Osteoblast (primary cell): ENCODE data around the gene DACH1. TPM values are rescaled to one million over a fixed set of nuclear protein-coding genes. Genes with fewer than 3 reads are reported as not detected.

Source experiments
- DNase-seq: peaks from one replicate; pipeline ENCODE4 v3.0.0; 2011; ENCODE audit warnings: low spot score, mixed read lengths; ENCODE audit not compliant: insufficient read length; ENCODE audit errors: missing footprints
- H2AFZ ChIP-seq: 2 replicates; pipeline ENCODE4 v1.6.0; 2011; ENCODE audit warnings: mild to moderate bottlenecking, low read length
- H3K27ac ChIP-seq: 2 replicates; pipeline ENCODE4 v1.5.1; 2011; ENCODE audit warnings: mild to moderate bottlenecking, low read depth, low read length, moderate library complexity
- H3K27me3 ChIP-seq: 2 replicates; pipeline ENCODE4 v1.6.0; 2012; ENCODE audit warnings: mild to moderate bottlenecking, control low read depth, inconsistent platforms, low read length, moderate library complexity; ENCODE audit not compliant: insufficient read depth
- H3K36me3 ChIP-seq: 2 replicates; pipeline ENCODE4 v1.5.1; 2011; ENCODE audit warnings: mild to moderate bottlenecking, low read length, control low read depth, moderate library complexity; ENCODE audit not compliant: insufficient read depth
- H3K4me1 ChIP-seq: 2 replicates; pipeline ENCODE4 v1.5.1; 2011; ENCODE audit warnings: mild to moderate bottlenecking, low read length, control low read depth, moderate library complexity; ENCODE audit not compliant: insufficient read depth
- H3K4me2 ChIP-seq: 2 replicates; pipeline ENCODE4 v1.6.0; 2011; ENCODE audit warnings: mild to moderate bottlenecking, low read length; ENCODE audit not compliant: insufficient read depth
- H3K4me3 ChIP-seq: fragments of 200-600 bp; sonication (generic); 3 replicates; pipeline ENCODE4 v1.5.1; 2012; ENCODE audit warnings: mild to moderate bottlenecking, low read length, inconsistent platforms; ENCODE audit not compliant: insufficient read depth
- H3K79me2 ChIP-seq: 2 replicates; pipeline ENCODE4 v1.6.0; 2012; ENCODE audit warnings: mild to moderate bottlenecking, low read length, control low read depth, inconsistent platforms; ENCODE audit not compliant: insufficient read depth
- H3K9me3 ChIP-seq: 2 replicates; pipeline ENCODE4 v1.5.1; 2011; ENCODE audit warnings: low read depth, low read length, control low read depth
- H4K20me1 ChIP-seq: 2 replicates; pipeline ENCODE4 v1.6.0; 2012; ENCODE audit warnings: mild to moderate bottlenecking, low read length, control low read depth; ENCODE audit not compliant: insufficient read depth
- total RNA-seq: library from RNA; depleted of rRNA; stranded (reverse); fragments of >200 nt; gene quantifications from 2 replicates; pipeline ENCODE4 v1.2.3, GENCODE V29; 2012
- TF ChIP-seq, protein P1 (sequence below): IDR thresholded peaks from 2 replicates; pipeline ENCODE4 v1.5.1; 2011; ENCODE audit warnings: mild to moderate bottlenecking, low read depth, low read length, moderate library complexity; ENCODE audit errors: extremely low read depth

Gene DACH1
- total RNA-seq, 1 donor, result not detected

- Histone ChIP-seq H3K4me2 (no peak overlapping the region), H3K4me3 (no peak overlapping the region), H3K27ac (no peak overlapping the region), H3K27me3 (no peaks in the 10 kb centered on the region), H4K20me1 (no peaks in the 10 kb centered on the region), H3K79me2 (no peaks in the 10 kb centered on the region), H3K4me1 (no peaks in the 10 kb centered on the region), H3K9me3 (no peaks in the 10 kb centered on the region), H2AFZ (no peak overlapping the region), H3K36me3 (no peaks in the 10 kb centered on the region)
- DNase-seq, result no peak
- TF ChIP-seq, protein P1, sequence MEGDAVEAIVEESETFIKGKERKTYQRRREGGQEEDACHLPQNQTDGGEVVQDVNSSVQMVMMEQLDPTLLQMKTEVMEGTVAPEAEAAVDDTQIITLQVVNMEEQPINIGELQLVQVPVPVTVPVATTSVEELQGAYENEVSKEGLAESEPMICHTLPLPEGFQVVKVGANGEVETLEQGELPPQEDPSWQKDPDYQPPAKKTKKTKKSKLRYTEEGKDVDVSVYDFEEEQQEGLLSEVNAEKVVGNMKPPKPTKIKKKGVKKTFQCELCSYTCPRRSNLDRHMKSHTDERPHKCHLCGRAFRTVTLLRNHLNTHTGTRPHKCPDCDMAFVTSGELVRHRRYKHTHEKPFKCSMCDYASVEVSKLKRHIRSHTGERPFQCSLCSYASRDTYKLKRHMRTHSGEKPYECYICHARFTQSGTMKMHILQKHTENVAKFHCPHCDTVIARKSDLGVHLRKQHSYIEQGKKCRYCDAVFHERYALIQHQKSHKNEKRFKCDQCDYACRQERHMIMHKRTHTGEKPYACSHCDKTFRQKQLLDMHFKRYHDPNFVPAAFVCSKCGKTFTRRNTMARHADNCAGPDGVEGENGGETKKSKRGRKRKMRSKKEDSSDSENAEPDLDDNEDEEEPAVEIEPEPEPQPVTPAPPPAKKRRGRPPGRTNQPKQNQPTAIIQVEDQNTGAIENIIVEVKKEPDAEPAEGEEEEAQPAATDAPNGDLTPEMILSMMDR, result no peak
Observed at GRCh38 chr13:71854401-71854800, 12.6 kb downstream of the DACH1 start.

GRCh38 chr13:71853725-71854124 is 13.3 kb downstream of the DACH1 start:
- no peaks in the 10 kb centered on the region for H3K9me3 ChIP-seq
- no peak overlapping the region for H3K27ac ChIP-seq
- TF ChIP-seq, protein P1, result no peak

DNA sequence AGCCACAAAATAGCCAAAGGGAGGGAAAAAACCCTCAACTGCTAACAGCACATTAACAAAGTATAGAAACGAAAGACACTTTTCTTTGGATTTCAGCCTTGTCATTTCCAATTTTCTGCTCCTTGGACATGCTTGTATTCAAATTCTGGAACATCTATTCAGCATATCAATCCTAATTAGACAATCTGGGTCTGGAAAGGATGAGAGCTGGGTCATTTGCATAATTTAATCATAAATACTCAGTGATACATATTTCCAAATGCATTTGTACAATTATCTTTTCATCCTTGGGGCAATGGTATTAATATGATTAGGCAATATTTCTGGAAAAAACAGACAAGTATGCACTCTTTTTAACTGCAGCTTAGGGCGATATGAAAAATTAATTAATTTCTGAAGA is 14.3 kb downstream of the DACH1 start:
- Histone ChIP-seq H3K79me2 (no peaks in the 10 kb centered on the region), H3K36me3 (no peaks in the 10 kb centered on the region), H3K4me2 (no peak overlapping the region), H4K20me1 (no peaks in the 10 kb centered on the region), H3K4me1 (no peaks in the 10 kb centered on the region), H3K9me3 (peaks cover 2% of the 10 kb centered on the region), H3K4me3 (no peak overlapping the region), H3K27me3 (no peaks in the 10 kb centered on the region), H2AFZ (no peak overlapping the region), H3K27ac (no peak overlapping the region)
- no peak for DNase-seq
- TF ChIP-seq, protein P1, result no peak

More at GRCh38 chr13:71853725-71854124, 13.3 kb downstream of the DACH1 start:
- Histone ChIP-seq H3K36me3 (no peaks in the 10 kb centered on the region), H3K4me2 (no peak overlapping the region), H3K79me2 (no peaks in the 10 kb centered on the region), H4K20me1 (no peaks in the 10 kb centered on the region), H3K4me3 (no peak overlapping the region), H3K4me1 (no peaks in the 10 kb centered on the region), H2AFZ (no peak overlapping the region), H3K27me3 (no peaks in the 10 kb centered on the region)
- no peak for DNase-seq

GRCh38 chr13:71851498-71852409 is 15.2 kb downstream of the DACH1 start:
- peaks cover 2% of the 10 kb centered on the region for H3K9me3 ChIP-seq
- no peak overlapping the region for H2AFZ ChIP-seq
- no peaks in the 10 kb centered on the region for H3K79me2 ChIP-seq
- TF ChIP-seq, protein P1, result no peak
- H3K4me3 ChIP-seq, result no peak overlapping the region
- H3K27ac ChIP-seq, result no peak overlapping the region
- no peaks in the 10 kb centered on the region for H3K4me1 ChIP-seq
- no peaks in the 10 kb centered on the region for H3K36me3 ChIP-seq
- no peak overlapping the region for H3K4me2 ChIP-seq
- no peaks in the 10 kb centered on the region for H3K27me3 ChIP-seq
- no peak for DNase-seq
- H4K20me1 ChIP-seq, result no peaks in the 10 kb centered on the region
